Omental fat pad (tissue), 4 donors: ENCODE measurements around the gene IL1RAPL1. TPM values are rescaled to one million over a fixed set of nuclear protein-coding genes. Genes with fewer than 3 reads are reported as not detected.

Experiments used
- ATAC-seq: fragments of 150-250 bp; one replicate; pipeline ENCODE4 v1.9.1; 2016; ENCODE audit warnings: mild to moderate bottlenecking, moderate library complexity; ENCODE audit not compliant: low FRiP score
- DNase-seq: peaks from one replicate; pipeline ENCODE4 v3.0.0-alpha.2; 2019; ENCODE audit warnings: low spot score
- total RNA-seq, 4 donors: library from RNA; depleted of rRNA; stranded (reverse); fragments of >200 nt; gene quantifications; one replicate each; pipeline ENCODE4 v1.1.0, GENCODE V29; 2016
- TF ChIP-seq, protein P1 (sequence below), 3 donors: fragments of 450-650 bp; IDR thresholded peaks; one replicate each; pipeline ENCODE4 v1.5.1; 2016 to 2017; ENCODE audit warnings: antibody characterized with exemption in 3 of 3, mild to moderate bottlenecking in 3 of 3, moderate library complexity in 2 of 3

The IL1RAPL1 gene
- total RNA-seq, 4 donors from 2014 or later, result 0.13 to 0.93 (median 0.42) TPM

- TF ChIP-seq, protein P1, sequence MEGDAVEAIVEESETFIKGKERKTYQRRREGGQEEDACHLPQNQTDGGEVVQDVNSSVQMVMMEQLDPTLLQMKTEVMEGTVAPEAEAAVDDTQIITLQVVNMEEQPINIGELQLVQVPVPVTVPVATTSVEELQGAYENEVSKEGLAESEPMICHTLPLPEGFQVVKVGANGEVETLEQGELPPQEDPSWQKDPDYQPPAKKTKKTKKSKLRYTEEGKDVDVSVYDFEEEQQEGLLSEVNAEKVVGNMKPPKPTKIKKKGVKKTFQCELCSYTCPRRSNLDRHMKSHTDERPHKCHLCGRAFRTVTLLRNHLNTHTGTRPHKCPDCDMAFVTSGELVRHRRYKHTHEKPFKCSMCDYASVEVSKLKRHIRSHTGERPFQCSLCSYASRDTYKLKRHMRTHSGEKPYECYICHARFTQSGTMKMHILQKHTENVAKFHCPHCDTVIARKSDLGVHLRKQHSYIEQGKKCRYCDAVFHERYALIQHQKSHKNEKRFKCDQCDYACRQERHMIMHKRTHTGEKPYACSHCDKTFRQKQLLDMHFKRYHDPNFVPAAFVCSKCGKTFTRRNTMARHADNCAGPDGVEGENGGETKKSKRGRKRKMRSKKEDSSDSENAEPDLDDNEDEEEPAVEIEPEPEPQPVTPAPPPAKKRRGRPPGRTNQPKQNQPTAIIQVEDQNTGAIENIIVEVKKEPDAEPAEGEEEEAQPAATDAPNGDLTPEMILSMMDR (IDR thresholded peaks at IDR 0.05), result no peak
- ATAC-seq, result no peak
Observed at GRCh38 chrX:29590921-29591320, 1003.7 kb downstream of the IL1RAPL1 start.

DNA sequence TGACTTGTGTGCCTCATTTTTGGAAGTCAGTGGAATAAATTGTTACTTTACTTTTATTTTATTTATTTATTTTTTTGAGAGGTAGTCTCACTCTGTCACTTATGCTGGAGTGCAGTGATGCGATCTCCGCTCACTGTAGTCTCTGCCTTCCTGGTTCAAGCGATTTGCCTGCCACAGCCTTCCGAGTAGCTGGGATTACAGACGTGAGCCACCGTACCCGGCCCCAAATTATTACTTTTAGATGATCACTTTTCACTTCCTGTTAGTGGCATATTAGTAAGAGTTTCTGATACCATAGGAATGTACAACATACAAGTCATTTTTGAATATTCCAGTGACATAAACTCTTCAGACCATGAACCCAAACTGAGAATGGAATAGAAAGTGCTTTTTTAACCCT, 1017.1 kb downstream of the IL1RAPL1 start:
- ATAC-seq, result no peak
- no peak for DNase-seq
- TF ChIP-seq, protein P1 (IDR thresholded peaks at IDR 0.05), result no peak

More at GRCh38 chrX:29590921-29591320, 1003.7 kb downstream of the IL1RAPL1 start:
- DNase-seq, result no peak

DNA sequence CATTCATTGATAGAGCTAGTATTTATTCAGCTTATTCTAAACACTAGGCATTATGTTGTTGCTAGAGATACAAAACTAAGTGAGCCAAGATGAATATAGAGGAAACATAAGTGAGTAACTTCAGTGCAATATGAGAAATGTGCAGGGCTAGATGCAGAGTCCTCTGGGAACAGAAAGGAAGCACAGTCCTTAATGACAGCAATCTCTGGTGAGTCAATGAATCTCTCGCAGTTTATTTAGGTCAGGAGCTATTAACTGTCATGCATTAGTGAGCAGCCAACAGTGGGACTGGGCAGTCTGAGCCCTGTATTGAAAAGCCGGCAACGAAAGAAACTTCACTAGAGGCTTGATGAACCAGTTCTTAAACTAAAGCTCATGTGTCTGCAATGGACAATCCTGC, 1030.0 kb downstream of the IL1RAPL1 start:
- TF ChIP-seq, protein P1 (IDR thresholded peaks at IDR 0.05), result no peak
- DNase-seq (no peak), ATAC-seq (no peak)

GRCh38 chrX:29617725-29618124, 1030.5 kb downstream of the IL1RAPL1 start:
- TF ChIP-seq, protein P1 (IDR thresholded peaks at IDR 0.05), result no peak
- DNase-seq (no peak), ATAC-seq (no peak)

DNA sequence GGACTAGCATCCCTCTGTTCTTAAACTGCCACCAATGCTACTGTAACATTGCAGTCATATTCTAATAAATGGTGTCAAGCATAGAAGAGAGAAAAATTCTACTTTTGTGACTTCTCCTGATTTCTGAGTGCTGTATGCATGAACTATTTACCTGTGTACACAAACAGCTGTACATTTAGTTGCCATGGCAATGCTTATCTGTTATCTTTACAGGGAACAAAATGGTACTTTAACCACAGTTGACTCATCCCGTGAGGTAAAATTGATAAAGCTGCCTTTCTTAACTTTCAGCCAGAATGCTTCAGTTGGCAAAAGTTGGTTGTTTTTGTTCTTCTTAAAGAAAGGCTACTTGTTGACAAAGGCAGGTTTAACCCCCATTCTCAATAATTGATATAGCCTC, 1040.6 kb downstream of the IL1RAPL1 start:
- ATAC-seq (no peak), DNase-seq (no peak)
- TF ChIP-seq, protein P1 (IDR thresholded peaks at IDR 0.05), result no peak

- ATAC-seq, result no peak
- TF ChIP-seq, protein P1 (IDR thresholded peaks at IDR 0.05), result no peak
- DNase-seq, result no peak
Observed at GRCh38 chrX:29634516-29634915, 1047.3 kb downstream of the IL1RAPL1 start.

GRCh38 chrX:29636331-29636730, 1049.1 kb downstream of the IL1RAPL1 start:
- DNase-seq (no peak), ATAC-seq (no peak)
- TF ChIP-seq, protein P1 (IDR thresholded peaks at IDR 0.05), result no peak
